ENCODE data around the gene EEPD1.

DNA sequence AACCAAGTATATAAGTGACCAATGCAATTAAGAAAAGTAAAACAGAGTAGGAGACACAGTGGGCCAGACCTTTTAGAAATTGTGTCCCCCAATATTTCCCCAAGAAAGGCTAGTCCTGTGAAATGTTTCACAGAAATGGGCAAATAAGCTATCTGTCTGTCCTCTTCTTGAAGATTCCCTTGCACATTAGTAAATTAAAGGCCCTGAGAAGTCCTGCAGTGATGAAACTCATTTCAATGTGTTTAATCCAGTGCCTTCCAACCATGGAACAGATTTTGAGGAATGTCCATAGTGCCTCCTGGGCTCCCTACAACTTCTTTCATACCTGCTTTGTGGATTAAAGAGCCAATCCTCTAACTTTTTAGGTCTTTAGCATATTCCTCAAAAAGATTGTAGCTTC lies 11.2 kb upstream of the EEPD1 start:
- TF ChIP-seq FOXA1 (IDR thresholded peaks at IDR 0.05) (no peak), NFRKB (IDR thresholded peaks at IDR 0.05) (no peak), HDGF (IDR thresholded peaks at IDR 0.05; ENCODE audit: borderline replicate concordance) (no peak), L3MBTL2 (conservative IDR thresholded peaks at IDR 0.05) (no peak), SP1 (IDR thresholded peaks at IDR 0.05) (no peak), SUZ12 (IDR thresholded peaks at IDR 0.05) (no peak), ARNT (IDR thresholded peaks at IDR 0.05) (no peak), ELF4 (IDR thresholded peaks at IDR 0.05) (no peak), BHLHE40 (IDR thresholded peaks at IDR 0.05; ENCODE audit: borderline replicate concordance) (no peak), LEF1 (IDR thresholded peaks at IDR 0.05; ENCODE audit: borderline replicate concordance) (no peak), TARDBP (IDR thresholded peaks at IDR 0.05) (no peak), FOXK2 (IDR thresholded peaks at IDR 0.05) (no peak), FOXM1 (IDR thresholded peaks at IDR 0.05; ENCODE audit: borderline replicate concordance) (no peak), ZNF384 (IDR thresholded peaks at IDR 0.05) (no peak)

Data from HEK293T (cell line).